Mesenteric fat pad (tissue), 1 donor: Measurements from ENCODE around the gene DCDC2B. TPM values are rescaled to one million over a fixed set of nuclear protein-coding genes. Genes with fewer than 3 reads are reported as not detected.

Source experiments
- DNase-seq: peaks from one replicate; pipeline ENCODE4 v3.0.0-alpha.2; 2020; ENCODE audit warnings: low spot score
- total RNA-seq: library from RNA; stranded (reverse); fragmentation: NEBNext Ultra II Directional; extraction: Animal tissue kit (Norgen Biotek cat#: 25700); gene quantifications from one replicate; pipeline ENCODE4 v1.2.1, GENCODE V29; 2021
- donor health status: DM: yes; HTN: yes; CAD: no.

The DCDC2B gene
- total RNA-seq, 1 donor from 2014 or later = not detected

DNA sequence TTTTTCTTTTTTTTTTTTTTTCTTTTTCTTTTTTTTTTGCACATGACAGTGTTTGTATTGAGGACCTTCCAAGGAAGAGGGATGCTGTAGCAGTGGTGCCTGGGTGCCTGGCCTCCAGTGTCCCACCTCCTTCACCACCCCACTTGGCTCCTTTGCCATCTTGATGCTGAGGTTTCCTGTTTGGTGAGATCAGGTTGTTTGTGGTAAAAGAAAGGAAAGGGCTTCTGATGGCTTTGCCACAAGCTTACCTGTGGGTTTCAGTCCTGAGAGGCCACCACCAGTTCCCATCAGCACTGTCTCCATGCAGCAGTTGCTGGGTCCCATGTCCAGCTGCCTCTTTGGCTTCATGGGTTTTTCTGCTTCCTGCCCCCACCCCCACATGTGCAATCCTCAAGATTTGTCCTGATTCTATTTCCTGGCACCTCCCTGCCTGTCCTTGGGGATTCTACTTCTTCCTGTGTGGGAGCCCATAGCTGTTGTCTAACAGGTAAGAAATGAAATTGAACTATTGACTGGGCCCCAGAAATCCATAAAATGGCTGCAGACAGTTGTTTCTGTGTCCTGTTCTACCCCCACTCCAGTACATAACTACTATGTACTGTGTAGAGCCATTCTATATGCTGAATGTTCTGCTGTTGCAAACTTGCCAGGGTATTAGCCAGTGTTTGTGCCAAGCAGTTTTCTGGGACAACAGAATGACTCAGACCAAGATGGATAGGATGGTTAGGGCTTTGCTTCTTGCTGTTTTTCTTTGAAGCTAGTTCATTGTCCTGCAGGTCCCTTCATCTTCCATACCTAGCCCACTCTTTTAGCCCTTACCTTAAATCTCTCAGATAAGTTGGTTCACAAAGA, 12.7 kb upstream of the DCDC2B start:
- DNase-seq = no peak

DNA sequence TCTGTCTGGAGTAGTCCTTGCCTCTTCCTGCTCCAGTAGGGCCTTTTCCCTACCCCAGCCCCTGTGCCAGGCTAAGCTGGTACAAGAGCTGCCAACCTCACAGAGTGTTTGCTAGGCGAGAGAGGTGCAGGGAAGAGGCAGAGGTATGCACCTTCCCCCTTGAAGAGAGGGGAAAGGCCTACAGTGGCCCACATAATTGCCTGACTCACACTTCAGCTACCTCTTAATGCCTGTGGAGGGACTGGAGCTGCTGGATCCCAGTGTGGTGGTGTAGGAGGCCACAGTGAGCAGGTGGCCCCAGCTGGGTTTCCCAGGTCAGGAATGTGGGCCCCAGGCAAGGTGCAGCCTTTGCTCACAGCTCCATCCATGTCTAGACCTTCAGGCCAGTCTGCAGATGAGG, 11.8 kb upstream of the DCDC2B start:
- no peak for DNase-seq

DNA sequence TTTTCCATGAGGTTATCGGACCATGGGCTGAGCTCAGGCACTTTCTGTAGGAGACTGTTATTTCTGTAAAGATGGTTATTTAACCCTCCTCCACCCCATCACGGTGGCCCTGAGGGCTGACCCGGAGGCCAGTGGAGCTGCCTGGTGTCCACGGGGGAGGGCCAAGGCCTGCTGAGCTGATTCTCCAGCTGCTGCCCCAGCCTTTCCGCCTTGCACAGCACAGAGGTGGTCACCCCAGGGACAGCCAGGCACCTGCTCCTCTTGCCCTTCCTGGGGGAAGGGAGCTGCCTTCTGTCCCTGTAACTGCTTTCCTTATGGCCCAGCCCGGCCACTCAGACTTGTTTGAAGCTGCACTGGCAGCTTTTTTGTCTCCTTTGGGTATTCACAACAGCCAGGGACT, 11.1 kb upstream of the DCDC2B start:
- DNase-seq = no peak

DNA sequence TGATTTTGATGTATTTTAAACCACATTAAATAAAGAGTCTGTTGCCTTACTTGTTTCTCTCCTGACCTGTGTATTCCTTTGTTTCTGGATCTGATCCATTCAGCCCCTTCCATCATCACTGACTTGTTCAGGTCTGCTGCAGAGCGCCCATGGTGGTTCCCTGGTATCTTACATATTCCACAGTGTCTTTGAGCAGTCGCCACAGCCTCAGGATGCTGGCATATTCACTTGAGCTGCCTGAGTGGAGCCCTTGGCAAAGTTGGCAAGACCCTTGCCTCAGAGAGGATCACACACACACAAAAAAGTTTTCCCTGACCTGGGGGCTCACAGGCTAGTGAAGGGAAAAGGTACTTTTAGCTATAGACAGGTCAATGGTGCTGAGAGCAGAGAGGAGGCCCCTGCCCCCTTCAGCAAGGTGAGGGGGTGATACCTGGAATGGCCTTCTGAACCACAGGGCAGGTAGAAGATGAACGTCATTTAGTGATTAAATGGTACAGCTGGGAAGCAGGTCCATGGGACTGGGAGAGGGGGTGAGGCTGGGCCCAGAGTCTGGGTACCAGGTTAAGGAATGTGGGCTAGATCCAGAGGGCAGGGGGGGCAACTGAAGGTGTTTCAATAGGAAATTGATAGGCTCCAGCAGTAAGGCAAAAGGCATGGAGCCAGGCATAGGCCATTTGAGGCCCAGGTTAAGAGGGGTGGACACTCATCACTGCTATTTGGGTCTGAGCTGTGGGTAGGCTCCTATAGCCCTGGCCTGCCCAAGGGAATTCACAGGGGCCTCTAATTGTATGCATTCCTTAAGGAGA, 10.4 kb upstream of the DCDC2B start:
- DNase-seq = no peak

GRCh38 chr1:32199043-32199716, 9.7 kb upstream of the DCDC2B start:
- no peak for DNase-seq

DNA sequence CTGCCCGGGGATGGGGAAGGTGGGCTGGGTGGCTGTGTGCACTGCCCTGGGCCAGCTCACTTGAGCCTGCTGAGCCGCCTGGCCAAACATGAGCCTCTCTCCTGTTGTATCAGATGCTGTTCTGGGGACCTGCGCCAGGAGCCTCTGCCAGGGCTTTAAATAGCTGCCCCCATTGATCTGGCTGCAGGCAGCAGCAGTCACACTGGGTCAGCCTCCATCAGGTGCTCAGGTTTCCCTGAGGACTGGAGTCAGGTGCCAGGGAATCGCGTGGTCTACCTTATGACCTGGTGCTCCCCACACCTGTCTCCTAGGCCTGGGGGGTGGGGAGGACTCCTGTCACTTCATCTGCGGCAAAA, 9.2 kb upstream of the DCDC2B start:
- DNase-seq = no peak

DNA sequence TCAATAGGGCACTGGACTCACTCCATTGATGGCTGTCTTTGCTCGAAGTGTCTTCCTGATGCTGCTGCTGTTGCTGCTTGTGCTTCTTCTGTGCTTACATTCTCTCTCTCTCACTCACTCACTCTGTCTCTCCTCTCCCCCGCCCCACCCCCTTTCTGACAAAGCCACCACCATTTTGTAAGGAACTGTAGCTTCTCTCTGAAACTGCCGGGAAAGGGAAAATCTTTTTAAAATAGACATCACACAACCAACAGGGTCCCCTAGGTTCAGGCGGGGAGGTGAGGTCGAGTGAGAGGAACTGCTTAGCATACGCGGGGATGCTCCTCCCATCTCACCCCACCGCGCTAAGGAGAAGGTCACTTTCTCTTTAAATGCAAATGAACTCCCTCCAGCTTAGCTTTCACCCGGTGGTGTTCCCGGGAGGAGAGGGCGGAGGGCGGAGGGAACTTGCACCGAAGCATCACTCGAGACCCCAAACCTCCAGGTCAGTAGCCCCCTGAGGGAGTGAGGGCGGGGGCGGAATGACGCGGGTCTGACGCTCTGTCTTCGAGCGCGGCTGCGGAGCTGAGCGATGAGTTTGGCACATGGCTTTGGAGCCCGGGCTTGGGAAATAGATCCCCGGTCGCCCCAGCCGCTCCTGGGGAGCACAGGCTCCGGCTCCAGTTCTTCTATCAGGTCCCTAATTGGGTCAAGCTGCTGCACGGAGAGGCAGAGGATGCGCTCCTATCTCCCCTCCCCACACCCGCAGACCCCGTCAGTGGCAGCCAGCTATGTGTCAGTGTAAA, 8.5 kb upstream of the DCDC2B start, which contains the start of gene CCDC28B:
CCDC28B (plus strand) TSS at position 370 of the 785 bp plus-strand sequence. CDS start 1,341 bp downstream, outside the sequence.
- DNase-seq = no peak

GRCh38 chr1:32201011-32201855, 7.7 kb upstream of the DCDC2B start:
- no peak for DNase-seq

DNA sequence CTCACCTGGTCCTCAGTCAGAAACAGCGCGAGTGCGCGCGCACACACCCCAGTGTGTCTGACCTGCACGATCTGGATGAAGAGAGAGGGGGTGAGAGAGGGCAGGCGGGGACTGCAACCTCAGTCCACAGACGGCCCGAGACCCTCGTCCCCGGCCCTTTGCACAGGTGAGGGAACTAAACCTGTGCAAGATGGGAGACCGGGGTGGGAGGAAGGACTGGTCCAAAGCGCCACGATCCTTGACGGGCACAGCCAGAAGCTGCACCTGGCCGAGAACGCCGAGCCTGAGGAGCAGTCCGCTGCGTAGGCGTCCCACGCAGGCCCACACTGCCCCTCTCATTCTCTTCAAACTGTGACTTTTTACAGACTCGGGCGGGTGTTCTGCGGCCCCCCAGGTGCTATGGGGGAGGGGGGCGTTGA, 3.9 kb upstream of the DCDC2B start:
- DNase-seq = no peak

- peak; percentile 96 for DNase-seq
Observed at GRCh38 chr1:32205401-32206370, 3.2 kb upstream of the DCDC2B start, which contains the start of gene IQCC. IQCC (plus strand) TSS chr1:32205671; CDS start chr1:32205682, 11 bp downstream.

DNA sequence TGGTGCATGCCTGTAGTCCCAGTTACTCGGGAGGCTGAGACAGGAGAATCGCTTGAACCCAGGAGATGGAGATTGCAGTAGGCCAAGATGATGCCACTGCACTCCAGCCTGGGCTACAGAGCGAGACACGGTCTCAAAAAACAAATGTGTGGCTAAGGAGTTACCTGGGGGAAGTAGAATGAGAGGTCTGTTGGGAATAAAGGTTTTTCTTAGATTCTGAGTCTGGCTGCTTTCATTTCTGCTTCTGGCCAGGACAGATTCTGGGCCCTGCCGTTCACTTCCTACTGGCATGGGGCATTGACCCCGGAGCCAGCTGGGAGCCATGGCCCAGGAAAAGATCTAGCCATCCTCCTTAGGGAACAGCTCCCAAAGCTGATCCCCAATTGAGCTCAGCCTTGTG, 420 bp upstream of the DCDC2B start:
- DNase-seq = no peak

GRCh38 chr1:32215629-32216480, 7.0 kb downstream of the DCDC2B start:
- DNase-seq = no peak

GRCh38 chr1:32216566-32216965, 7.7 kb downstream of the DCDC2B start:
- DNase-seq = no peak

DNA sequence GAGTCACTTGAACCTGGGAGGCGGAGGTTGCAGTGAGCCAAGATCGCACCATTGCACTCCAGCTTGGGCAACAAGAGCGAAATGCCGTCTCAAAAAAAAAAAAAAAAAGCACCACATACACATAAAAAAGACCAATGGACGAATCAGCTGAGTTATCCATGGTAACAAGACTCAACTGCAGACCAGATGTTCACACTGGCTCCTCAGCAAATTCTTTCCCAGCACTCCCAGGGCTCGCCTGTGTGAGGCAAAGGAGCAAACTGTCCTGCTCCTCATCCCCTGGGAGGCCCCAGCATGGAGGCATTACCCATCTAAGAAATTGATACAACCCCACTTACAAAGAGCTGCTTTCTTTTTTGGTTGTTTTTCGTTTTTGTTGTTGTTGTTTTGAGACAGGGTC, 10.1 kb downstream of the DCDC2B start:
- DNase-seq = no peak

- DNase-seq = no peak
Observed at GRCh38 chr1:32220746-32221580, 12.1 kb downstream of the DCDC2B start.

- DNase-seq = no peak
Observed at GRCh38 chr1:32221581-32221979, 12.7 kb downstream of the DCDC2B start.
